ENCODE data around the gene FBXO30.

Gene FBXO30

DNA sequence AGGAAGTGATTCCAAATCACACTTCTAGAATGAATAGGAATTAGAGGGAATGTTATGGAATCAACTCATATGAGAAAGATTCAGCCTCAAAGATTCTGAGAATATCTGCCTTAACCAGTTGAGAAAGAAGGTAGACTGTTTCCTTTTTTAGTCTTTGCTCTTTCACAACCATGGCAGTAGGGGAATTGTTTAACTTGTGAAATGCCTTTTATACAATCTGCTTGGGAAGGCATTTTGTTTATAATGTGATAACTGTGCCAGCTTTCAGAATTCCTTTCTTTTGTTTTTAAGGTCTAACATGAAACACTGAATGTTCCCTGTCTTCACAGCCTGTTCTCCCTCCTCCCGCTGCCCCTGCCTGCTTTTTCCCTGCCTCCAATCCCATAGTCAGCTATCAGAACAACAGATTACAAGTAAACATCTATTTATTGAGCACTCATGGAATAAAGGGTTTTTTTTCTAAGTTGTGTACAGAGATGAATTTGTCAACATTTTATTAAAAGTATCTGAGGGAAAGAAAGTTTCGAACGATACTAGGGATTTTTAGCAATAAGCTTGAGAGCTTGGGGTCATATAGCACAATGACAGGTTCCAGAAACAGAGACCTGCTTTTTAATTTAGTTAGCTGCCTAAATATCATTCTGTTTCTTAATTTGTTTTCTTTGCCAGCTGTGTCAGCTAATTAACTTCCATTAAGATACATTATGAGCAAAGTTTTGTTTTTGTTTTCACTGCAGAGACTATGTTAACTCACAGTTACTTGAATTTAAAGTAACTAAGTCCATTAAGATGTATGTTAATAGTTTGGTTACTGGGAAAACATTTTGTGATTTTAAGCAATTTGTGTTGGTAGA lies 28.3 kb upstream of the FBXO30 start:
- TF ChIP-seq CREB1 (IDR thresholded peaks at IDR 0.05; ENCODE audit: low read depth) = no peak

DNA sequence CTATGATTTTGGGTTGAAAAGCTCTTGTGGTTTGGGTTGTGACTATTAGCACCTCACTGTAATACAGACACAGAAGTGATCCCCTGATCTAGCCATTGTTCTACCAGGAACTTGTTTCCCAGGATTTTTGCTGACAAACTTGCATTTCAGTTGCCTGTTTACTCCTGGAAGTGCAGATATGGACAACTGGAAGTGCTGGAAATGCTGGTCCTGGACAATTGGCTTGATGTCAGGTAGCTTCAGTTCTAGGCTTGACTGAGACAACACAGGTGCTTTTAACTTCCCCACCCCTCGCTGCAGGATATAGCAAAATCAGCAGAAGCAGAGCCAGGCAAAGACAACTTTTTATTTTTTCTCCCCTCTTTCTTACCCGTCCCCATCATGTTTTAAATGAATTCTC lies 27.1 kb upstream of the FBXO30 start:
- TF ChIP-seq TCF12 (IDR thresholded peaks at IDR 0.05; ENCODE audit: low read depth) (no peak), FOXM1 (IDR thresholded peaks at IDR 0.05; ENCODE audit: borderline replicate concordance, low read depth) (no peak), TEAD4 (IDR thresholded peaks at IDR 0.05) (no peak), EGR1 (IDR thresholded peaks at IDR 0.05) (no peak), RAD21 (IDR thresholded peaks at IDR 0.05; ENCODE audit: low read depth) (no peak), ZBTB7A (IDR thresholded peaks at IDR 0.05; ENCODE audit: low read depth) (no peak), YY1 (IDR thresholded peaks at IDR 0.05; ENCODE audit: low read depth) (no peak), EP300 (IDR thresholded peaks at IDR 0.05; ENCODE audit: borderline replicate concordance) (no peak)
- TF ChIP-seq, protein P1, sequence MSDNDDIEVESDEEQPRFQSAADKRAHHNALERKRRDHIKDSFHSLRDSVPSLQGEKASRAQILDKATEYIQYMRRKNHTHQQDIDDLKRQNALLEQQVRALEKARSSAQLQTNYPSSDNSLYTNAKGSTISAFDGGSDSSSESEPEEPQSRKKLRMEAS (IDR thresholded peaks at IDR 0.05) = no peak

DNA sequence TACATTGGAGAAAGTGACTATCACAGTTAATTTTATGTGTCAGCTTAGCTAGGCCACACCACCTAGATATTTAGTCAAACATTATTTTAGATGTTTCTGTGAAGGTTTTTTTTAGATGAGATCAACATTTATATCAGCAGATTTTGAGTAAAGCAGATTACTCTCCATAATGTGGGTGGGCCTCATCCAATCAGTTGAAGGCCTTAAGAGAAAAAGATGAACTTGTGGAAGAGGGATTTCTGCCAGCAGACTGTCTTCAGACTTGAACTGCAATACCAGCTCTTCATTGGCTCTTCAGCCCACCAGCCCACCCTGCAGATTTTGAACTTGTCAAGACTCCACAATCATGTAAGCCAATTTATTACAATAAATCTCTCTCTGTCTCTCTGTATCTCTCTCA lies 25.1 kb upstream of the FBXO30 start:
- TF ChIP-seq NFIC (IDR thresholded peaks at IDR 0.05) (no peak), CREB1 (IDR thresholded peaks at IDR 0.05; ENCODE audit: low read depth) (no peak)
- TF ChIP-seq, protein P2, sequence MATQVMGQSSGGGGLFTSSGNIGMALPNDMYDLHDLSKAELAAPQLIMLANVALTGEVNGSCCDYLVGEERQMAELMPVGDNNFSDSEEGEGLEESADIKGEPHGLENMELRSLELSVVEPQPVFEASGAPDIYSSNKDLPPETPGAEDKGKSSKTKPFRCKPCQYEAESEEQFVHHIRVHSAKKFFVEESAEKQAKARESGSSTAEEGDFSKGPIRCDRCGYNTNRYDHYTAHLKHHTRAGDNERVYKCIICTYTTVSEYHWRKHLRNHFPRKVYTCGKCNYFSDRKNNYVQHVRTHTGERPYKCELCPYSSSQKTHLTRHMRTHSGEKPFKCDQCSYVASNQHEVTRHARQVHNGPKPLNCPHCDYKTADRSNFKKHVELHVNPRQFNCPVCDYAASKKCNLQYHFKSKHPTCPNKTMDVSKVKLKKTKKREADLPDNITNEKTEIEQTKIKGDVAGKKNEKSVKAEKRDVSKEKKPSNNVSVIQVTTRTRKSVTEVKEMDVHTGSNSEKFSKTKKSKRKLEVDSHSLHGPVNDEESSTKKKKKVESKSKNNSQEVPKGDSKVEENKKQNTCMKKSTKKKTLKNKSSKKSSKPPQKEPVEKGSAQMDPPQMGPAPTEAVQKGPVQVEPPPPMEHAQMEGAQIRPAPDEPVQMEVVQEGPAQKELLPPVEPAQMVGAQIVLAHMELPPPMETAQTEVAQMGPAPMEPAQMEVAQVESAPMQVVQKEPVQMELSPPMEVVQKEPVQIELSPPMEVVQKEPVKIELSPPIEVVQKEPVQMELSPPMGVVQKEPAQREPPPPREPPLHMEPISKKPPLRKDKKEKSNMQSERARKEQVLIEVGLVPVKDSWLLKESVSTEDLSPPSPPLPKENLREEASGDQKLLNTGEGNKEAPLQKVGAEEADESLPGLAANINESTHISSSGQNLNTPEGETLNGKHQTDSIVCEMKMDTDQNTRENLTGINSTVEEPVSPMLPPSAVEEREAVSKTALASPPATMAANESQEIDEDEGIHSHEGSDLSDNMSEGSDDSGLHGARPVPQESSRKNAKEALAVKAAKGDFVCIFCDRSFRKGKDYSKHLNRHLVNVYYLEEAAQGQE (IDR thresholded peaks at IDR 0.05; ENCODE audit: low read depth) = no peak
- TF ChIP-seq, protein P3, sequence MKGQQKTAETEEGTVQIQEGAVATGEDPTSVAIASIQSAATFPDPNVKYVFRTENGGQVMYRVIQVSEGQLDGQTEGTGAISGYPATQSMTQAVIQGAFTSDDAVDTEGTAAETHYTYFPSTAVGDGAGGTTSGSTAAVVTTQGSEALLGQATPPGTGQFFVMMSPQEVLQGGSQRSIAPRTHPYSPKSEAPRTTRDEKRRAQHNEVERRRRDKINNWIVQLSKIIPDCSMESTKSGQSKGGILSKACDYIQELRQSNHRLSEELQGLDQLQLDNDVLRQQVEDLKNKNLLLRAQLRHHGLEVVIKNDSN (IDR thresholded peaks at IDR 0.05) = no peak

DNA sequence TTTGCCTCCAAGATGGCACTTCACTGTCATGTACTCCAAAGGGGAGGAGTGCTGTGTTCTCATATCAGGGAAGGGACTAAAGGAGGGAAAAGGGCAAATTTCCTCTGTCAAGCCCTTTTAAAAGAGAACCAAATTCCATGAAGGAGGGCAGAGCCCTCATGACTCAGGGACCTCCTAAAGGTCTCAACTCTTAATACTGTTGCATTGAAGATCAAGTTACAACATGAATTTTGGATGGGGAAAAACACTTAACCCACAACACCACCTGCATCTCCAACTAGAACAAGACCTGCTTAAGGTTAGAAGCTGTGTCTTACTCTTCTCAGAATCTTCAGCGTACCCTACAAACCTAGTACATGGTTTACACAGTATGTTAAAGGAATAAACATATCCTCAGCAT lies 23.7 kb upstream of the FBXO30 start:
- TF ChIP-seq EP300 (IDR thresholded peaks at IDR 0.05; ENCODE audit: borderline replicate concordance) (no peak), TAF1 (IDR thresholded peaks at IDR 0.05; ENCODE audit: low read depth) (no peak), RAD21 (IDR thresholded peaks at IDR 0.05; ENCODE audit: low read depth) (no peak), YY1 (IDR thresholded peaks at IDR 0.05; ENCODE audit: low read depth) (no peak), CEBPB (IDR thresholded peaks at IDR 0.05) (no peak), NFIC (IDR thresholded peaks at IDR 0.05) (no peak), TEAD4 (IDR thresholded peaks at IDR 0.05) (no peak), FOXM1 (IDR thresholded peaks at IDR 0.05; ENCODE audit: borderline replicate concordance, low read depth) (no peak), CREB1 (IDR thresholded peaks at IDR 0.05; ENCODE audit: low read depth) (no peak), EGR1 (IDR thresholded peaks at IDR 0.05) (no peak), ZBTB7A (IDR thresholded peaks at IDR 0.05; ENCODE audit: low read depth) (no peak), TCF12 (IDR thresholded peaks at IDR 0.05; ENCODE audit: low read depth) (no peak)
- TF ChIP-seq, protein P3 (IDR thresholded peaks at IDR 0.05) = no peak
- TF ChIP-seq, protein P2 (IDR thresholded peaks at IDR 0.05; ENCODE audit: low read depth) = no peak
- TF ChIP-seq, protein P1 (IDR thresholded peaks at IDR 0.05) = no peak

DNA sequence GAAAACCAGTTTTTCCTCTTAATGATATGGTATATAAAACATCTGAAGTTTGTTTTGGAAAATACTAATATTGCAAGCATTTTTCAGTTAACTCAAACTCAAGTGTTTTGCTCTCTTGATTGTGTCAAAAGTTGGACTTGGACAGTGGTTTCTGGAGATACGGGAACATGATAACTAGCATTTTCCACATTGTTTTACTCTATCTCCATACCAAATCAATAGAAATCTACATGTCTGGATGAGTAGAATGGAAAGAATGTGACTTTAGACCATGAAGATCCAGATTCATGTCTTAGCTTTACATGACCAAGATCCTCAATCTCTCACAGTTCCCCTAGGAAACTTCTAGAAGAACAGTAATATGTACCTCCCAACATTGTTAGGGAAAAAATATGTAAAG lies 22.2 kb upstream of the FBXO30 start:
- TF ChIP-seq NFIC (IDR thresholded peaks at IDR 0.05) (no peak), YY1 (IDR thresholded peaks at IDR 0.05; ENCODE audit: low read depth) (no peak), CEBPB (IDR thresholded peaks at IDR 0.05) (no peak), ZBTB7A (IDR thresholded peaks at IDR 0.05; ENCODE audit: low read depth) (no peak), RAD21 (IDR thresholded peaks at IDR 0.05; ENCODE audit: low read depth) (no peak), TCF12 (IDR thresholded peaks at IDR 0.05; ENCODE audit: low read depth) (no peak), CREB1 (IDR thresholded peaks at IDR 0.05; ENCODE audit: low read depth) (no peak), EGR1 (IDR thresholded peaks at IDR 0.05) (no peak)
- TF ChIP-seq, protein P3 (IDR thresholded peaks at IDR 0.05) = no peak
- TF ChIP-seq, protein P2 (IDR thresholded peaks at IDR 0.05; ENCODE audit: low read depth) = no peak

All from Ishikawa (cell line).